ENCODE data around the gene RNF13. TPM values are rescaled to one million over a fixed set of nuclear protein-coding genes. Genes with fewer than 3 reads are reported as not detected.

Gene RNF13
- total RNA-seq, 1 experiment from 2014 or later, result 36.5 TPM

- Mint-ChIP-seq H3K9me3 (ENCODE audit: unreplicated experiment) (no peaks in the 10 kb centered on the region), H3K27me3 (ENCODE audit: insufficient read depth, unreplicated experiment) (no peaks in the 10 kb centered on the region), H3K4me3 (ENCODE audit: unreplicated experiment) (no peak overlapping the region), H3K27ac (ENCODE audit: low read depth, unreplicated experiment) (peak overlapping the region; percentile 61), H3K4me1 (ENCODE audit: insufficient read depth, unreplicated experiment) (peaks cover 13% of the 10 kb centered on the region), H3K36me3 (ENCODE audit: insufficient read depth, unreplicated experiment) (peaks cover 45% of the 10 kb centered on the region)
- intact Hi-C loops (cut with micrococcal nuclease), result no loop called here
- CTCF ChIA-PET, result interaction anchor here (0.6 to 3.1 kb wide), 10 partner anchors 9 to 1328 kb away, joined by 3 to 12 read pairs (median 4); no protein-coding TSS in a partner anchor
- TF ChIP-seq CTCF (IDR thresholded peaks at IDR 0.05; ENCODE audit: unreplicated experiment), result no peak
- peak; percentile 44 for DNase-seq (ENCODE audit: unreplicated experiment)
- POLR2A ChIA-PET, result interaction anchor here (0.6 to 1.8 kb wide), 7 partner anchors 10 to 403 kb away, joined by 3 to 7 read pairs (median 3); partner anchors contain the start of gene PFN2
- BruUV-seq (replicated peaks), result no TSS peak
Measured at GRCh38 chr3:149958171-149958796, 145.3 kb downstream of the RNF13 start.

GRCh38 chr3:149959443-149959842, 146.4 kb downstream of the RNF13 start:
- H3K4me1 Mint-ChIP-seq (ENCODE audit: insufficient read depth, unreplicated experiment), result peaks cover 13% of the 10 kb centered on the region
- H3K27me3 Mint-ChIP-seq (ENCODE audit: insufficient read depth, unreplicated experiment), result no peaks in the 10 kb centered on the region

GRCh38 chr3:149963485-149963884, 150.5 kb downstream of the RNF13 start:
- H3K27me3 Mint-ChIP-seq (ENCODE audit: insufficient read depth, unreplicated experiment), result no peaks in the 10 kb centered on the region
- DNase-seq (ENCODE audit: unreplicated experiment), result no peak
- H3K36me3 Mint-ChIP-seq (ENCODE audit: insufficient read depth, unreplicated experiment), result peaks cover 50% of the 10 kb centered on the region
- no TSS peak for BruUV-seq (replicated peaks)
- intact Hi-C loops (cut with micrococcal nuclease), result no loop called here
- no peaks in the 10 kb centered on the region for H3K9me3 Mint-ChIP-seq (ENCODE audit: unreplicated experiment)
- peak overlapping the region; percentile 28 for H3K27ac Mint-ChIP-seq (ENCODE audit: low read depth, unreplicated experiment)
- ChIA-PET CTCF (interaction anchor here (0.6 to 8.4 kb wide), 3 partner anchors 27 to 309 kb away, joined by 3 to 110 read pairs (median 21); no protein-coding TSS in a partner anchor), POLR2A (interaction anchor here (0.9 to 1.6 kb wide), 3 partner anchors 8 to 583 kb away, joined by 3 to 8 read pairs (median 4); partner anchors contain the start of genes EIF2A, PFN2 and SERP1)
- peaks cover 14% of the 10 kb centered on the region for H3K4me1 Mint-ChIP-seq (ENCODE audit: insufficient read depth, unreplicated experiment)
- TF ChIP-seq CTCF (IDR thresholded peaks at IDR 0.05; ENCODE audit: unreplicated experiment), result no peak
- H3K4me3 Mint-ChIP-seq (ENCODE audit: unreplicated experiment), result no peak overlapping the region

More at GRCh38 chr3:149959443-149959842, 146.4 kb downstream of the RNF13 start:
- Mint-ChIP-seq H3K27ac (ENCODE audit: low read depth, unreplicated experiment) (no peak overlapping the region), H3K9me3 (ENCODE audit: unreplicated experiment) (no peaks in the 10 kb centered on the region), H3K36me3 (ENCODE audit: insufficient read depth, unreplicated experiment) (peaks cover 46% of the 10 kb centered on the region), H3K4me3 (ENCODE audit: unreplicated experiment) (no peak overlapping the region)
- BruUV-seq (replicated peaks), result no TSS peak
- POLR2A ChIA-PET, result interaction anchor here (0.9 to 1.8 kb wide), 4 partner anchors 9 to 258 kb away, joined by 3 to 7 read pairs (median 4); no protein-coding TSS in a partner anchor
- TF ChIP-seq CTCF (IDR thresholded peaks at IDR 0.05; ENCODE audit: unreplicated experiment), result no peak
- intact Hi-C loops (cut with micrococcal nuclease), result no loop called here
- no peak for DNase-seq (ENCODE audit: unreplicated experiment)
- CTCF ChIA-PET, result interaction anchor here (1.6 to 3.1 kb wide), 3 partner anchors 22 to 261 kb away, joined by 5 to 12 read pairs (median 6); no protein-coding TSS in a partner anchor

GRCh38 chr3:149964291-149964690, 151.3 kb downstream of the RNF13 start:
- POLR2A ChIA-PET, result interaction anchor here (1.4 to 9.7 kb wide), 2 partner anchors 218 to 256 kb away, joined by 4 to 119 read pairs; no protein-coding TSS in a partner anchor
- no TSS peak for BruUV-seq (replicated peaks)
- intact Hi-C loops (cut with micrococcal nuclease), result no loop called here
- H3K27ac Mint-ChIP-seq (ENCODE audit: low read depth, unreplicated experiment), result peak overlapping the region; percentile 28
- peaks cover 46% of the 10 kb centered on the region for H3K36me3 Mint-ChIP-seq (ENCODE audit: insufficient read depth, unreplicated experiment)
- TF ChIP-seq CTCF (IDR thresholded peaks at IDR 0.05; ENCODE audit: unreplicated experiment), result no peak
- peaks cover 18% of the 10 kb centered on the region for H3K4me1 Mint-ChIP-seq (ENCODE audit: insufficient read depth, unreplicated experiment)
- no peak for DNase-seq (ENCODE audit: unreplicated experiment)
- no peaks in the 10 kb centered on the region for H3K27me3 Mint-ChIP-seq (ENCODE audit: insufficient read depth, unreplicated experiment)
- CTCF ChIA-PET, result interaction anchor here (0.6 to 8.4 kb wide), 5 partner anchors 28 to 308 kb away, joined by 3 to 110 read pairs (median 32); no protein-coding TSS in a partner anchor
- no peaks in the 10 kb centered on the region for H3K9me3 Mint-ChIP-seq (ENCODE audit: unreplicated experiment)
- H3K4me3 Mint-ChIP-seq (ENCODE audit: unreplicated experiment), result no peak overlapping the region

All from MCF 10A (cell line).